HL-60/S4 treated with phorbol 12-myristate 13-acetate at 8.2 ng/mL for 4 days and 3 days (cell line): ENCODE measurements around the gene SLC51B.
"Not testable (repeated sequence)": the region's sequence is repeated elsewhere in the genome, so short reads cannot be mapped to it uniquely, and the experiment has no call there.

Source experiments
- in situ Hi-C: fragments of 300-500 bp; cut with MboI; formaldehyde crosslinking; loops from 2 replicates; pipeline ENCODE4 v1.15.0; 2022; ENCODE audit warnings: low sequenced_read_pairs

The SLC51B gene

GRCh38 chr15:65095011-65095746 lies 50.0 kb downstream of the SLC51B start:
- in situ Hi-C loops = no loop called here

GRCh38 chr15:65095747-65096104 lies 50.5 kb downstream of the SLC51B start:
- in situ Hi-C loops = no loop called here

GRCh38 chr15:65096481-65097385 lies 51.5 kb downstream of the SLC51B start:
- in situ Hi-C loops = no loop called here

- in situ Hi-C loops = no loop called here
These were observed 52.6 kb downstream of the SLC51B start for GRCh38 chr15:65097651-65098263.

- in situ Hi-C loops = no loop called here
These were observed 54.1 kb downstream of the SLC51B start for GRCh38 chr15:65099336-65099735.

- in situ Hi-C loops = not testable (repeated sequence)
These were observed 54.6 kb downstream of the SLC51B start for GRCh38 chr15:65099801-65100200.

- in situ Hi-C loops = no loop called here
These were observed 55.3 kb downstream of the SLC51B start for GRCh38 chr15:65100442-65100841.

GRCh38 chr15:65101411-65101890 lies 56.3 kb downstream of the SLC51B start:
- in situ Hi-C loops = no loop called here

- in situ Hi-C loops = no loop called here
These were observed 56.9 kb downstream of the SLC51B start for GRCh38 chr15:65101891-65102708.

- in situ Hi-C loops = no loop called here
These were observed 57.7 kb downstream of the SLC51B start for GRCh38 chr15:65102912-65103311.
